ENCODE data around the gene MTERF2.
"Not testable (repeated sequence)": the region's sequence is repeated elsewhere in the genome, so short reads cannot be mapped to it uniquely, and the experiment has no call there.

MTERF2 gene

GRCh38 chr12:107026356-107026755, 39.4 kb upstream of the MTERF2 start:
- not testable (repeated sequence) for H2AFZ ChIP-seq (ENCODE audit: insufficient read depth, low read length, poor library complexity); H2BK120ac ChIP-seq (ENCODE audit: insufficient read depth, low read length, poor library complexity); H3K18ac ChIP-seq (ENCODE audit: low read length); H4K12ac ChIP-seq (ENCODE audit: low read depth, low read length); H4K8ac ChIP-seq (ENCODE audit: low read depth, low read length); H3K9me3 ChIP-seq (ENCODE audit: insufficient read depth, low read depth, low read length); H3K23ac ChIP-seq (ENCODE audit: low read length); H3K79me2 ChIP-seq (ENCODE audit: control insufficient read depth, insufficient read depth, low read length, poor library complexity); H3K27ac ChIP-seq (ENCODE audit: low read depth, low read length); H2BK12ac ChIP-seq (ENCODE audit: low read length); H3K9ac ChIP-seq (ENCODE audit: low read length); H2BK5ac ChIP-seq (ENCODE audit: low read depth, low read length, poor library complexity); H3K4me3 ChIP-seq (ENCODE audit: low read depth, low read length); DNase-seq; H3K14ac ChIP-seq (ENCODE audit: low read length); H3K27me3 ChIP-seq (ENCODE audit: insufficient read depth, low read length); H3K4me1 ChIP-seq (ENCODE audit: control insufficient read depth in 1 of 2, insufficient read depth in 2 of 2, low read length in 2 of 2); H3K36me3 ChIP-seq (ENCODE audit: control insufficient read depth in 1 of 2, insufficient read depth in 2 of 2, low read length in 2 of 2); H4K91ac ChIP-seq (ENCODE audit: low read depth, low read length); H3K79me1 ChIP-seq (ENCODE audit: low read length); H3K4me2 ChIP-seq (ENCODE audit: low read length)
- Histone ChIP-seq H2AK5ac (ENCODE audit: low read length) (peak overlapping the region; percentile 69), H3K4ac (ENCODE audit: low read depth, low read length) (peak overlapping the region; percentile 62)

GRCh38 chr12:107025671-107026070, 38.7 kb upstream of the MTERF2 start:
- Histone ChIP-seq H3K9me3 (ENCODE audit: insufficient read depth, low read depth, low read length) (no peaks in the 10 kb centered on the region), H3K23ac (ENCODE audit: low read length) (no peak overlapping the region), H4K8ac (ENCODE audit: low read depth, low read length) (no peak overlapping the region), H3K79me2 (ENCODE audit: control insufficient read depth, insufficient read depth, low read length, poor library complexity) (no peaks in the 10 kb centered on the region), H3K18ac (ENCODE audit: low read length) (no peak overlapping the region), H4K91ac (ENCODE audit: low read depth, low read length) (no peak overlapping the region), H2BK120ac (ENCODE audit: insufficient read depth, low read length, poor library complexity) (no peak overlapping the region), H3K4ac (ENCODE audit: low read depth, low read length) (no peak overlapping the region), H3K36me3 (ENCODE audit: control insufficient read depth in 1 of 2, insufficient read depth in 2 of 2, low read length in 2 of 2) (no peaks in the 10 kb centered on the region), H3K79me1 (ENCODE audit: low read length) (no peaks in the 10 kb centered on the region), H2AK5ac (ENCODE audit: low read length) (no peak overlapping the region), H3K27me3 (ENCODE audit: insufficient read depth, low read length) (no peaks in the 10 kb centered on the region), H3K27ac (ENCODE audit: low read depth, low read length) (no peak overlapping the region), H3K4me3 (ENCODE audit: low read depth, low read length) (no peak overlapping the region), H2BK5ac (ENCODE audit: low read depth, low read length, poor library complexity) (no peak overlapping the region), H3K9ac (ENCODE audit: low read length) (no peak overlapping the region), H3K14ac (ENCODE audit: low read length) (no peak overlapping the region), H4K12ac (ENCODE audit: low read depth, low read length) (no peak overlapping the region), H2AFZ (ENCODE audit: insufficient read depth, low read length, poor library complexity) (no peak overlapping the region), H2BK12ac (ENCODE audit: low read length) (no peak overlapping the region), H3K4me2 (ENCODE audit: low read length) (no peak overlapping the region), H3K4me1 (ENCODE audit: control insufficient read depth in 1 of 2, insufficient read depth in 2 of 2, low read length in 2 of 2) (peaks cover 2% of the 10 kb centered on the region in 2 experiments)
- no CpG with 5 or more reads among the region's 1 CpG for WGBS (ENCODE audit: extremely low coverage, insufficient coverage, insufficient read length)
- DNase-seq, result peak; percentile 63 to 88

- no peak overlapping the region for H3K4me2 ChIP-seq (ENCODE audit: low read length)
- H3K23ac ChIP-seq (ENCODE audit: low read length), result no peak overlapping the region
- no peak overlapping the region for H2AK5ac ChIP-seq (ENCODE audit: low read length)
- no peak overlapping the region for H2BK120ac ChIP-seq (ENCODE audit: insufficient read depth, low read length, poor library complexity)
- H3K27ac ChIP-seq (ENCODE audit: low read depth, low read length), result no peak overlapping the region
- no peak overlapping the region for H3K18ac ChIP-seq (ENCODE audit: low read length)
- no peak overlapping the region for H3K9ac ChIP-seq (ENCODE audit: low read length)
- no peak overlapping the region for H4K8ac ChIP-seq (ENCODE audit: low read depth, low read length)
- no peak overlapping the region for H3K14ac ChIP-seq (ENCODE audit: low read length)
- H2BK12ac ChIP-seq (ENCODE audit: low read length), result no peak overlapping the region
- DNase-seq, result peak; percentile 50 to 94
- no peak overlapping the region for H2AFZ ChIP-seq (ENCODE audit: insufficient read depth, low read length, poor library complexity)
- H3K9me3 ChIP-seq (ENCODE audit: insufficient read depth, low read depth, low read length), result no peaks in the 10 kb centered on the region
- no peaks in the 10 kb centered on the region for H3K79me1 ChIP-seq (ENCODE audit: low read length)
- H4K91ac ChIP-seq (ENCODE audit: low read depth, low read length), result no peak overlapping the region
- H3K27me3 ChIP-seq (ENCODE audit: insufficient read depth, low read length), result no peaks in the 10 kb centered on the region
- no peak overlapping the region for H3K4ac ChIP-seq (ENCODE audit: low read depth, low read length)
- no peak overlapping the region for H3K4me3 ChIP-seq (ENCODE audit: low read depth, low read length)
- WGBS (ENCODE audit: extremely low coverage, insufficient coverage, insufficient read length), result no CpG with 5 or more reads among the region's 2 CpGs
- peaks cover 0 to 1% of the 10 kb centered on the region in 2 experiments for H3K4me1 ChIP-seq (ENCODE audit: control insufficient read depth in 1 of 2, insufficient read depth in 2 of 2, low read length in 2 of 2)
- no peaks in the 10 kb centered on the region for H3K36me3 ChIP-seq (ENCODE audit: control insufficient read depth in 1 of 2, insufficient read depth in 2 of 2, low read length in 2 of 2)
- H2BK5ac ChIP-seq (ENCODE audit: low read depth, low read length, poor library complexity), result no peak overlapping the region
- no peak overlapping the region for H4K12ac ChIP-seq (ENCODE audit: low read depth, low read length)
- no peaks in the 10 kb centered on the region for H3K79me2 ChIP-seq (ENCODE audit: control insufficient read depth, insufficient read depth, low read length, poor library complexity)
Observed at GRCh38 chr12:107019546-107019945, 32.6 kb upstream of the MTERF2 start.

- Histone ChIP-seq H3K27ac (ENCODE audit: low read depth, low read length) (no peak overlapping the region), H3K9ac (ENCODE audit: low read length) (no peak overlapping the region), H3K4me1 (ENCODE audit: control insufficient read depth in 1 of 2, insufficient read depth in 2 of 2, low read length in 2 of 2) (peaks cover 0 to 1% of the 10 kb centered on the region in 2 experiments), H3K36me3 (ENCODE audit: control insufficient read depth in 1 of 2, insufficient read depth in 2 of 2, low read length in 2 of 2) (no peaks in the 10 kb centered on the region), H4K12ac (ENCODE audit: low read depth, low read length) (no peak overlapping the region), H2BK12ac (ENCODE audit: low read length) (no peak overlapping the region), H3K27me3 (ENCODE audit: insufficient read depth, low read length) (no peaks in the 10 kb centered on the region), H3K18ac (ENCODE audit: low read length) (no peak overlapping the region), H3K79me2 (ENCODE audit: control insufficient read depth, insufficient read depth, low read length, poor library complexity) (no peaks in the 10 kb centered on the region), H3K14ac (ENCODE audit: low read length) (no peak overlapping the region), H3K79me1 (ENCODE audit: low read length) (no peaks in the 10 kb centered on the region), H2AFZ (ENCODE audit: insufficient read depth, low read length, poor library complexity) (no peak overlapping the region), H2AK5ac (ENCODE audit: low read length) (no peak overlapping the region), H3K9me3 (ENCODE audit: insufficient read depth, low read depth, low read length) (no peaks in the 10 kb centered on the region), H3K4me3 (ENCODE audit: low read depth, low read length) (no peak overlapping the region), H3K4ac (ENCODE audit: low read depth, low read length) (no peak overlapping the region), H3K23ac (ENCODE audit: low read length) (no peak overlapping the region), H3K4me2 (ENCODE audit: low read length) (no peak overlapping the region), H2BK5ac (ENCODE audit: low read depth, low read length, poor library complexity) (no peak overlapping the region), H4K8ac (ENCODE audit: low read depth, low read length) (no peak overlapping the region), H4K91ac (ENCODE audit: low read depth, low read length) (no peak overlapping the region), H2BK120ac (ENCODE audit: insufficient read depth, low read length, poor library complexity) (no peak overlapping the region)
- DNase-seq, result no peak
- no CpG with 5 or more reads among the region's 4 CpGs for WGBS (ENCODE audit: extremely low coverage, insufficient coverage, insufficient read length)
Observed at GRCh38 chr12:107017042-107017441, 30.1 kb upstream of the MTERF2 start.

Measured in trophoblast cell (in vitro differentiated cells and primary cell).